MCF 10A (cell line): ENCODE data around the gene DCLK2. TPM values are rescaled to one million over a fixed set of nuclear protein-coding genes. Genes with fewer than 3 reads are reported as not detected.

Experiments used
- BruUV-seq: library from RNA; stranded (reverse); fragments of 400-500 nt; replicated peaks from 2 replicates; lab custom pipeline; 2021; lab: Mats Ljungman, UMichigan
- CTCF ChIA-PET: fragments of 300-600 bp; sonication (Branson Sonifier 250); formaldehyde crosslinking; extraction: SDS; loops from one replicate; lab custom pipeline; 2021; ENCODE audit warnings: antibody characterized with exemption, inconsistent platforms; lab: Yijun Ruan, JAX
- POLR2A ChIA-PET: fragments of 300-600, 350-650 bp; sonication (Branson Sonifier 250); formaldehyde crosslinking; extraction: SDS; loops from one replicate; lab custom pipeline; 2020; ENCODE audit warnings: antibody characterized with exemption, inconsistent platforms; lab: Yijun Ruan, JAX
- DNase-seq: peaks from one replicate; pipeline ENCODE4 v3.0.0-alpha.2; 2018; ENCODE audit not compliant: unreplicated experiment
- H3K27ac Mint-ChIP-seq: one replicate; pipeline ENCODE4 v1.8.0; 2022; ENCODE audit warnings: mild to moderate bottlenecking, low read depth, mixed read lengths; ENCODE audit not compliant: unreplicated experiment
- H3K27me3 Mint-ChIP-seq: one replicate; pipeline ENCODE4 v1.8.0; 2022; ENCODE audit warnings: mixed read lengths; ENCODE audit not compliant: insufficient read depth, unreplicated experiment
- H3K36me3 Mint-ChIP-seq: one replicate; pipeline ENCODE4 v1.8.0; 2022; ENCODE audit warnings: mild to moderate bottlenecking, moderate library complexity, mixed read lengths; ENCODE audit not compliant: insufficient read depth, unreplicated experiment
- H3K4me1 Mint-ChIP-seq: one replicate; pipeline ENCODE4 v1.8.0; 2022; ENCODE audit warnings: mixed read lengths; ENCODE audit not compliant: insufficient read depth, unreplicated experiment
- H3K4me3 Mint-ChIP-seq: one replicate; pipeline ENCODE4 v1.8.0; 2022; ENCODE audit warnings: mild to moderate bottlenecking, moderate library complexity, mixed read lengths; ENCODE audit not compliant: unreplicated experiment
- H3K9me3 Mint-ChIP-seq: one replicate; pipeline ENCODE4 v1.8.0; 2022; ENCODE audit warnings: mixed read lengths; ENCODE audit not compliant: unreplicated experiment
- CTCF ChIP-seq: fragments of 200-600 bp; IDR thresholded peaks from one replicate; pipeline ENCODE4 v1.8.0; 2022; ENCODE audit warnings: antibody characterized with exemption, mild to moderate bottlenecking; ENCODE audit not compliant: unreplicated experiment
- intact Hi-C: fragments of 100-400 bp; cut with micrococcal nuclease; formaldehyde crosslinking; loops from 2 replicates; pipeline ENCODE4 v1.14.1; 2022
- total RNA-seq: library from RNA; stranded (reverse); gene quantifications from 2 replicates; pipeline ENCODE4 v1.2.3, GENCODE V29; 2022

The DCLK2 gene
- total RNA-seq, 1 experiment from 2014 or later: 1.2 TPM

- DNase-seq: peak; percentile 23
- CTCF ChIA-PET: no interaction called here
- Mint-ChIP-seq H3K4me1 (no peaks in the 10 kb centered on the region), H3K27ac (no peak overlapping the region), H3K27me3 (no peaks in the 10 kb centered on the region), H3K9me3 (no peaks in the 10 kb centered on the region), H3K36me3 (no peaks in the 10 kb centered on the region), H3K4me3 (no peak overlapping the region)
- intact Hi-C loops: no loop called here
- no peak for TF ChIP-seq CTCF
- POLR2A ChIA-PET: no interaction called here
- BruUV-seq: no TSS peak
These were observed 20.0 kb downstream of the DCLK2 start for GRCh38 chr4:150098214-150098613.

GRCh38 chr4:150104404-150105027 is 26.3 kb downstream of the DCLK2 start:
- intact Hi-C loops: loop anchor here (2.0 kb wide), 1 partner anchor 104 kb away; no protein-coding TSS in a partner anchor
- H3K4me1 Mint-ChIP-seq: no peaks in the 10 kb centered on the region
- no peaks in the 10 kb centered on the region for H3K36me3 Mint-ChIP-seq
- POLR2A ChIA-PET: no interaction called here
- no peaks in the 10 kb centered on the region for H3K27me3 Mint-ChIP-seq
- BruUV-seq: no TSS peak
- no peak overlapping the region for H3K4me3 Mint-ChIP-seq
- H3K9me3 Mint-ChIP-seq: no peaks in the 10 kb centered on the region
- CTCF ChIA-PET: interaction anchor here (1.1 kb wide), 1 partner anchor 113 kb away, joined by 3 read pairs; no protein-coding TSS in a partner anchor
- no peak for TF ChIP-seq CTCF
- no peak for DNase-seq
- H3K27ac Mint-ChIP-seq: no peak overlapping the region

- H3K4me3 Mint-ChIP-seq: no peak overlapping the region
- BruUV-seq: no TSS peak
- no peaks in the 10 kb centered on the region for H3K27me3 Mint-ChIP-seq
- DNase-seq: no peak
- H3K27ac Mint-ChIP-seq: no peak overlapping the region
- no peaks in the 10 kb centered on the region for H3K4me1 Mint-ChIP-seq
- POLR2A ChIA-PET: no interaction called here
- H3K36me3 Mint-ChIP-seq: no peaks in the 10 kb centered on the region
- H3K9me3 Mint-ChIP-seq: no peaks in the 10 kb centered on the region
- intact Hi-C loops: loop anchor here (1.0 kb wide), 1 partner anchor 97 kb away; no protein-coding TSS in a partner anchor
- no peak for TF ChIP-seq CTCF
- CTCF ChIA-PET: interaction anchor here (0.7 to 1.0 kb wide), 3 partner anchors 28 to 60 kb away, joined by 3 to 5 read pairs (median 4); partner anchors contain the start of gene DCLK2
These were observed 28.6 kb downstream of the DCLK2 start for GRCh38 chr4:150106886-150107285.

GRCh38 chr4:150108691-150109090 is 30.4 kb downstream of the DCLK2 start:
- intact Hi-C loops: no loop called here
- Mint-ChIP-seq H3K36me3 (no peaks in the 10 kb centered on the region), H3K4me1 (no peaks in the 10 kb centered on the region), H3K27me3 (no peaks in the 10 kb centered on the region), H3K27ac (no peak overlapping the region), H3K9me3 (no peaks in the 10 kb centered on the region), H3K4me3 (no peak overlapping the region)
- TF ChIP-seq CTCF: no peak
- BruUV-seq: no TSS peak
- ChIA-PET POLR2A (no interaction called here), CTCF (no interaction called here)
- no peak for DNase-seq
